Hematopoietic multipotent progenitor cell treated with erythropoietin and hydrocortisone succinate and interleukin-3 and kit ligand, for 17 days (in vitro differentiated cells): ENCODE data around the gene UVRAG.

ENCODE experiments used
- DNase-seq: peaks from one replicate; pipeline ENCODE4 v3.0.0-alpha.2; 2015; ENCODE audit warnings: low spot score

Gene UVRAG

DNA sequence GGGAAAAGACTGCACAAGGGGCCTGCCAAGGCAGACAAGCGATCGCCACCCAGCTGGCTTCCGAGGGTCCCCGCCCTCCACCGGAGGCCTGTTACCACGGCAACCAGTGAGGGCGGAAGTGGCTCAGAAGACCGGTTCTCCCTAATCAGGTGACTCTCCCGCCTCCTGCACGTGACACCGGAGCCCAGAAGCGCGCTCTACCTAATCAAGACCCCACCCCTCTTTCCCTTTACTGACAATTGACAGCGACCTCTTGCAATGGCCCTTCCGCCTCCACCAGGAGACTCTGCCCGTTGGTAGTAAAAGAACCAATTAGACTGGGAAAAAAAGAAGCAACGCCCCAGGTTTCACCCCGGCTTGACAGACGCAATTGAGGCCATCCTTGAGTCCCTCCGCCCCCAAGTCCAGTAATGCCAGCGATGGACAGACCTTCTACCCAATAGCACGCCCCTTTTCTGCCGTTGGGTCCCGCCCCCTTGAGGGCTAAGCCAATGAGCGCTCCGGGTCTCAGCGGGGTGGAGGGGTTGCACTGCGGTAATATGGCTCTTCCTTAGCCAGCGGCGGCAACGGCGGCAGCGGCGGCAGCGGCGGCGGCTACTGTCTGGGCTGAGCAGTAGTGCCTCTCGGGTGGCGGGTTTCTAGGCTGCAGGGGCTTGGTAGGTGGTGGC lies at the start of gene UVRAG:
TSS of gene UVRAG (plus strand) at position 534 of the 668 bp plus-strand sequence. CDS start 198 bp downstream, outside the sequence.
- peak; percentile 98 for DNase-seq

GRCh38 chr11:75766443-75767227 lies 48.4 kb upstream of the UVRAG start:
- no peak for DNase-seq

GRCh38 chr11:75767228-75767572 lies 47.8 kb upstream of the UVRAG start:
- no peak for DNase-seq

DNA sequence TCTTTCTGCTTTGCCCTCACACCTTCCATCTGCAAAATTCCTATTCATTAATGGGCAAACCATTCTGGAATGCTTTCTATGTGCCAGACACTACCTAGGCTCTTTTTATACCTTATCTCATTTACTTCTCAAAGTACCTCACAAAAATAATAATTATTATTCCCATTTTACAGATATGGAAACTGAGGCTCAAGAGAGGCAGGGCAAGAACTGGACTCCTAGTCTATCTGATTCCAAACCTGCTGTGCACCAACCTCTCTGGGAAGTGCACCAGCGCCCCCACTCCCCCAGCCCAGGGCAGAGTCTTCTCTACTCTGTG lies 47.3 kb upstream of the UVRAG start:
- no peak for DNase-seq

GRCh38 chr11:75768112-75768908 lies 46.7 kb upstream of the UVRAG start, which contains the start of gene DGAT2:
DGAT2 (plus strand) TSS chr11:75768778; CDS start chr11:75768992, 214 bp downstream.
- peak; percentile 79 for DNase-seq

- DNase-seq, result no peak
Measured at GRCh38 chr11:75768909-75769771, 45.9 kb upstream of the UVRAG start.

DNA sequence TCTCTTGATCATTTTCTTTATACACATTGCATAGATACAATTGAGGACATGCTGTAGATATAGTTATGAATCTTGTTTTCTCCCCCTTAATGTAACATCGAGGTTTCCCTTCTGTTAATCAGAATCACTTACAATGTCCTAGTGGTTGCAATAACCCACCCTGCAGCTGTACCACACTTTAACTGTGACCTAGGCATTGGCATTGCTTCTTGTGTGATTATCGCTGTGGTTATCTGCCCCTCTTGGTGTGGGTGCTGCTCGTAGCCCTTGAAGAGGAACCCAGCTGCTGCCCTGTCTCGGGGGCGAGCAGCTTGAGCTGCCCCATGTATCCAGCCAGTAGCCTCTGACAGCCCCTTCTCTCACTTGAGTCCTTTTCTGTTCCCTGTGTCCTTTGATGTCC lies 44.9 kb upstream of the UVRAG start:
- DNase-seq, result no peak

- DNase-seq, result no peak
Measured at GRCh38 chr11:75771646-75772410, 43.2 kb upstream of the UVRAG start.

- peak; percentile 28 for DNase-seq
Measured at GRCh38 chr11:75773595-75774353, 41.2 kb upstream of the UVRAG start.

GRCh38 chr11:75775056-75775455 lies 40.0 kb upstream of the UVRAG start:
- DNase-seq, result no peak

GRCh38 chr11:75776546-75776945 lies 38.5 kb upstream of the UVRAG start:
- no peak for DNase-seq

DNA sequence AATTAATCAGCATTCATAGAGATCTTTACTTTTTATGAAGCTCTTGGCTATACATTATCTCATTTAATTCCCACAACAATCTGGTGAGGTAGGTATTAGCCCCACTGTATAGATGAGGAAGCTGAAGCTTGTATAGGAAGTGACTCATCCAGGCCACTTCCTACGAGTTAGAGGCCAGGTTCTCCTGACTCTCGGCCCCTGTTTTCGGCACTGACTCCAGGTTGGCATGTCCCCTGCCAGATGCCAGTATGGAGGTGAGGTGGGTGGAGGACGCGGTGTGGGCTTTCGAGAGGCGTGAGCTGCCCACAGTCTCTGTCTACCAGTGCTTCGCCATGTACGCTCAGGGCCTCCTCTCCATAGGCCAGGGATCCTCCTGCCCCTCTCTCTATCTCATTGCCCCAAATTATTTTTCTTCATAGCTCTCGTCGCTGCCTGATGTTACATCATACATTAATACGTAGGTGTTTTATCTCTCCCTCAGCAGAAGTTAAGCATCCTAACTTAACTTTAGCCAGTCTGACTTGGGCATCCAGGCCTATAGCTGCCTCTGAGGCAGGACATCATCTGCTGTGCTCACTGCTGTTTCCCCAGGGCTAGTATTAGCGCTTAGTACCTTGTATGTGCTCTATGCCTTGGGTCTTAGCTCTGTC lies 37.4 kb upstream of the UVRAG start:
- DNase-seq, result no peak

GRCh38 chr11:75778962-75779361 lies 36.0 kb upstream of the UVRAG start:
- DNase-seq, result peak; percentile 17

GRCh38 chr11:75779960-75780359 lies 35.0 kb upstream of the UVRAG start:
- DNase-seq, result peak; percentile 85

- DNase-seq, result peak; percentile 15
Measured at GRCh38 chr11:75780888-75781287, 34.1 kb upstream of the UVRAG start.

- DNase-seq, result no peak
Measured at GRCh38 chr11:75781296-75781695, 33.7 kb upstream of the UVRAG start.

DNA sequence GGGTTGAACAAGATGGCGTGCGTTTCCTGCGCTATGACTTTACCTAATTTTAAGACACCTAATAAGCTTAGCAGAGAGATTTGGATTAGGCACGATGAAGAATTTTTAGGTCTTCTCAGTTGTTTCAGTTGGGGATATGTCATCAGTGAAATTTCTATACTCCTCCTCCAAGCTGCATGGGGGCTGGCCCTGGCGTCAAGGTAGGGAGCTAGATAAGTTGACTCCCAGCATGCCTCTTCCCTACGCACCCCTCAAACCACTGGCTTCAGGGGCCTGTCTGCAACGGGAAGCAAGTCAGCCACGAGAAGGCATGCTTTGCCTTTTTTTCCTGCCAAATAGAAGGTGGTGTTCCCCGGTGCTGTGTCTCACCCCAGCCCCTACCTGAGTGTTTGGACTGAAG lies 33.2 kb upstream of the UVRAG start:
- DNase-seq, result no peak

DNA sequence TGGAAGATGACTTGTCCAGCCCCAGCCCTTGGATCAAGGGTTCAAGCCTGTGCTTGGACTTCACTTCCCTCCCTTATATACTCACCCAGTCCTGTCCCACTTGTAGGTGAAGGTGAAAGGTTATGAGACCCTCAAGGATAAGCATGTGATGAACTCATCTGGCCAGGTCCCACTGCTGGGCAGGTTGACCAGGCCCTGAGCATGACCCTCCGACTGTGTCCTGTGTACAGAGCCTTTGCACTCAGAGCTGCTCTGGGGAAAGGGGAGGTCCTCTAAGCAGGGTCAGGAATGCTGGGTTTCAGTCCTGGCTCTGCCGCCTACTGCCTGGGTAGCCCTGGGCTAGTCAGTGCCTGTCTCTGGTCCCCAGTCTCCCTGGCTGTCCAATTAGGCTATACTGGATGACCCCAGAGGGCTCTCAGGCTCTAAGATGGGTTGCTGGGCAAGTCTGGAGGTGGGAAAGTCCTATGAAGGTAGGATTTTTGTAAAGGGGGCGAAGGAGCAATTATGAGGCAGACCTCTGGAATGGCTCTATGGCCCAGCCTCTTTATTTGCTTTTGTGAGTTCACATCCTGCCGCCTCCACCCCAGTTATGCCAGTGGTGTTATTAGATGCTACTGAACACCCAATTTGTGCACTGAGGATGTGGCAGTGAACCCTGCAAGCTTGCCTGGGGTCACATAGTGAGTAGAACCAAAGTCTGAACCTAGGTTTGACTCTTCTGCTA lies 32.3 kb upstream of the UVRAG start:
- no peak for DNase-seq

- DNase-seq, result no peak
Measured at GRCh38 chr11:75783416-75784084, 31.5 kb upstream of the UVRAG start.
